DND-41 (cell line): Measurements from ENCODE around the gene PCDHGB2.

Source experiments
- ATAC-seq: fragments of 200-7000 bp; cut with Tn5 transposase; 3 replicates; pipeline ENCODE4 v1.9.1; 2021; ENCODE audit warnings: low read depth; ENCODE audit not compliant: insufficient read depth
- DNase-seq: peaks from one replicate; pipeline ENCODE4 v3.0.0-alpha.2; 2020
- H2AFZ ChIP-seq: 2 replicates; pipeline ENCODE4 v1.6.0; 2012; ENCODE audit warnings: low read depth, low read length
- H3K27ac ChIP-seq: 2 replicates; pipeline ENCODE4 v1.5.1; 2012; ENCODE audit warnings: low read length, inconsistent platforms
- H3K27me3 ChIP-seq: fragments of 200-600 bp; sonication (generic); 2 replicates; pipeline ENCODE4 v1.6.0; 2012; ENCODE audit warnings: low read length, mild to moderate bottlenecking, inconsistent platforms; ENCODE audit not compliant: insufficient read depth, poor library complexity
- H3K36me3 ChIP-seq: 2 replicates; pipeline ENCODE4 v1.5.1; 2012; ENCODE audit warnings: low read length, inconsistent platforms; ENCODE audit not compliant: insufficient read depth
- H3K4me1 ChIP-seq: 2 replicates; pipeline ENCODE4 v1.5.1; 2012; ENCODE audit warnings: mild to moderate bottlenecking, low read length; ENCODE audit not compliant: insufficient read depth
- H3K4me2 ChIP-seq: 2 replicates; pipeline ENCODE4 v1.6.0; 2012; ENCODE audit warnings: mild to moderate bottlenecking, moderate library complexity, low read length, inconsistent platforms; ENCODE audit not compliant: insufficient read depth
- H3K4me3 ChIP-seq, 2 experiments: fragments of 200-600 bp in 1 of 2; shearing (Covaris generic) in 1 of 2; 2 replicates each; pipeline ENCODE4 v1.5.1; 2012 to 2016; ENCODE audit warnings: inconsistent platforms in 2 of 2, low read length in 2 of 2, mild to moderate bottlenecking in 2 of 2, low read depth in 1 of 2, moderate library complexity in 1 of 2
- H3K79me2 ChIP-seq: 2 replicates; pipeline ENCODE4 v1.6.0; 2012; ENCODE audit warnings: low read length, inconsistent platforms; ENCODE audit not compliant: insufficient read depth
- H3K9ac ChIP-seq: 2 replicates; pipeline ENCODE4 v1.6.0; 2012; ENCODE audit warnings: low read depth, mild to moderate bottlenecking, inconsistent platforms, low read length, moderate library complexity
- H3K9me3 ChIP-seq: 2 replicates; pipeline ENCODE4 v1.5.1; 2012; ENCODE audit warnings: low read length, moderate library complexity, mild to moderate bottlenecking, inconsistent platforms; ENCODE audit not compliant: insufficient read depth, severe bottlenecking
- H4K20me1 ChIP-seq: 2 replicates; pipeline ENCODE4 v1.6.0; 2012; ENCODE audit warnings: low read length; ENCODE audit not compliant: insufficient read depth
- CTCF ChIP-seq: IDR thresholded peaks from 2 replicates; pipeline ENCODE4 v1.5.1; 2012; ENCODE audit warnings: borderline replicate concordance, low read length, moderate library complexity, mild to moderate bottlenecking; ENCODE audit not compliant: poor library complexity, severe bottlenecking; ENCODE audit errors: extremely low read depth
- EZH2 ChIP-seq: IDR thresholded peaks from 3 replicates; pipeline ENCODE4 v1.6.1; 2012; ENCODE audit warnings: borderline replicate concordance, low read depth, mild to moderate bottlenecking, moderate library complexity, low read length, inconsistent platforms; ENCODE audit not compliant: severe bottlenecking

Gene PCDHGB2

DNA sequence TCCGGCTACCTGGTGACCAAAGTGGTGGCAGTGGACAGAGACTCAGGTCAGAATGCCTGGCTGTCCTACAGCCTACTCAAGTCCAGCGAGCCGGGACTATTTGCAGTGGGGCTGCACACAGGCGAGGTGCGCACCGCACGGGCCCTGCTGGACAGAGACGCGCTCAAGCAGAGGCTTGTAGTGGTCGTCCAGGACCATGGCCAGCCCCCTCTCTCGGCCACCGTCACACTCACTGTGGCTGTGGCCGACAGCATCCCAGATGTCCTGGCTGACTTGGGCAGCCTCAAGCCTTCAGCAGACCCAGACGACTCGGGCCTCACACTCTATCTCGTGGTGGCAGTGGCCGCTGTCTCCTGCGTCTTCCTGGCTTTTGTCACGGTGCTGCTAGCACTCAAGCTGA lies 2.8 kb upstream of the PCDHGB2 start:
- H3K4me2 ChIP-seq: no peak overlapping the region
- no peak overlapping the region for H3K27ac ChIP-seq
- no peaks in the 10 kb centered on the region for H4K20me1 ChIP-seq
- DNase-seq: no peak
- no peaks in the 10 kb centered on the region for H3K79me2 ChIP-seq
- no peak overlapping the region for H3K4me3 ChIP-seq
- H3K4me1 ChIP-seq: peaks cover 3% of the 10 kb centered on the region; the same call in 1 of the 2 replicates
- ATAC-seq: no peak
- H3K9me3 ChIP-seq: no peaks in the 10 kb centered on the region
- TF ChIP-seq EZH2 (no peak), CTCF (no peak)
- H3K27me3 ChIP-seq: no peaks in the 10 kb centered on the region
- no peak overlapping the region for H2AFZ ChIP-seq
- no peak overlapping the region for H3K9ac ChIP-seq
- H3K36me3 ChIP-seq: no peaks in the 10 kb centered on the region

DNA sequence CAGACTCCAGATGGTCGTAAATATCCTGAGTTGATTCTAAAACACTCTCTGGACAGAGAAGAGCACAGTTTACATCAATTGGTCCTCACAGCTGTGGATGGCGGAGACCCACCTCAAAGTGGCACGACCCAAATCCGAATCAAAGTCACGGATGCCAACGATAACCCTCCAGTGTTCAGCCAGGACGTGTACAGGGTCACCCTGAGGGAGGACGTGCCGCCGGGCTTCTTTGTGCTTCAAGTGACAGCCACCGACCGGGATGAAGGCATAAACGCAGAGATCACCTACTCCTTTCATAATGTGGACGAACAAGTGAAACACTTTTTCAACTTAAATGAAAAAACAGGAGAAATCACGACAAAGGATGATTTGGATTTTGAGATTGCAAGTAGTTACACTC lies 891 bp downstream of the PCDHGB2 start:
- H3K9ac ChIP-seq: no peak overlapping the region
- no peaks in the 10 kb centered on the region for H3K36me3 ChIP-seq
- H3K4me1 ChIP-seq: peaks cover 3% of the 10 kb centered on the region; the same call in 1 of the 2 replicates
- DNase-seq (no peak), ATAC-seq (no peak)
- H3K27me3 ChIP-seq: no peaks in the 10 kb centered on the region
- no peaks in the 10 kb centered on the region for H3K9me3 ChIP-seq
- no peak overlapping the region for H3K27ac ChIP-seq
- H3K79me2 ChIP-seq: no peaks in the 10 kb centered on the region
- H2AFZ ChIP-seq: no peak overlapping the region
- TF ChIP-seq EZH2 (no peak), CTCF (no peak)
- H3K4me3 ChIP-seq: no peak overlapping the region
- H3K4me2 ChIP-seq: no peak overlapping the region
- H4K20me1 ChIP-seq: no peaks in the 10 kb centered on the region

DNA sequence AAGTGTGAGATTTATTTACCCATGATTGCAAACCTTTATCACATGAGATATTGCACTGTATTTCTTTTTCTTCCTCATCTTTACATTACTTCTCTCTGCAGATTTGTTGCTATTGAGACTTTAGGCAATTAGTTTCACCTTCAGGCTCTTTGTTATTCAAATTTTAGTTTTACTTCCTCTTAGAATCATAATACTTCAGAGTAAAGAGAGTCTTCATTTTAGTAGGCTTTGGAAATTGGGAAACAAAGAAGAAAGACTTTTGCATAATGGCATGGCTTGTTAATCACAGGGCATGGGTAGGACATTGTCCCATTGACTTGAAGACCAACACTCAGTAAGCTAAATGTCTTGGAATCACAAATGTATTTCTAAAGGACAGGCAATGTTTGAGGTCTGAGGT lies 2.9 kb downstream of the PCDHGB2 start:
- Histone ChIP-seq H4K20me1 (no peaks in the 10 kb centered on the region), H3K79me2 (no peaks in the 10 kb centered on the region), H3K4me1 (peaks cover 3% of the 10 kb centered on the region; the same call in 1 of the 2 replicates), H3K9me3 (no peaks in the 10 kb centered on the region), H2AFZ (no peak overlapping the region), H3K4me3 (no peak overlapping the region), H3K27ac (no peak overlapping the region), H3K27me3 (no peaks in the 10 kb centered on the region), H3K36me3 (no peaks in the 10 kb centered on the region), H3K4me2 (no peak overlapping the region), H3K9ac (no peak overlapping the region)
- no peak for DNase-seq
- no peak for ATAC-seq
- TF ChIP-seq CTCF: no peak
- TF ChIP-seq EZH2: no peak
